CD4-positive, alpha-beta T cell treated with Interleukin-4 for 1 hour (primary cell): ENCODE measurements around the gene PHACTR1.
"Not testable (repeated sequence)": the region's sequence is repeated elsewhere in the genome, so short reads cannot be mapped to it uniquely, and the experiment has no call there.

Experiments used
- DNase-seq, 2 donors: peaks; one replicate each; pipeline ENCODE4 v3.0.0-alpha.2; 2020 to 2022

The PHACTR1 gene

GRCh38 chr6:13125841-13126240 is 409.3 kb downstream of the PHACTR1 start:
- DNase-seq: no peak

- no peak for DNase-seq
Observed at GRCh38 chr6:13131935-13132661, 415.5 kb downstream of the PHACTR1 start.

GRCh38 chr6:13133894-13134293 is 417.3 kb downstream of the PHACTR1 start:
- not testable (repeated sequence) for DNase-seq

- no peak for DNase-seq
Observed at GRCh38 chr6:13135152-13135551, 418.6 kb downstream of the PHACTR1 start.

GRCh38 chr6:13139119-13139518 is 422.6 kb downstream of the PHACTR1 start:
- no peak for DNase-seq

- DNase-seq: no peak
Observed at GRCh38 chr6:13140980-13141379, 424.4 kb downstream of the PHACTR1 start.

- no peak for DNase-seq
Observed at GRCh38 chr6:13141387-13141786, 424.8 kb downstream of the PHACTR1 start.

- DNase-seq: no peak
Observed at GRCh38 chr6:13142611-13143010, 426.0 kb downstream of the PHACTR1 start.

- no peak for DNase-seq
Observed at GRCh38 chr6:13146442-13146841, 429.9 kb downstream of the PHACTR1 start.

- DNase-seq: no peak
Observed at GRCh38 chr6:13147376-13147775, 430.8 kb downstream of the PHACTR1 start.

- DNase-seq: no peak
Observed at GRCh38 chr6:13147782-13148181, 431.2 kb downstream of the PHACTR1 start.

GRCh38 chr6:13152764-13153163 is 436.2 kb downstream of the PHACTR1 start:
- no peak for DNase-seq

- DNase-seq: no peak
Observed at GRCh38 chr6:13156381-13156780, 439.8 kb downstream of the PHACTR1 start.

- no peak for DNase-seq
Observed at GRCh38 chr6:13157293-13157692, 440.7 kb downstream of the PHACTR1 start.

- DNase-seq: no peak
Observed at GRCh38 chr6:13159300-13159699, 442.7 kb downstream of the PHACTR1 start.

GRCh38 chr6:13159822-13160221 is 443.3 kb downstream of the PHACTR1 start:
- DNase-seq: not testable (repeated sequence)

- DNase-seq: no peak
Observed at GRCh38 chr6:13163161-13163944, 446.8 kb downstream of the PHACTR1 start.

GRCh38 chr6:13164291-13164690 is 447.7 kb downstream of the PHACTR1 start:
- no peak for DNase-seq

- DNase-seq: no peak
Observed at GRCh38 chr6:13165502-13166172, 449.1 kb downstream of the PHACTR1 start.

- no peak for DNase-seq
Observed at GRCh38 chr6:13166269-13166668, 449.7 kb downstream of the PHACTR1 start.

- no peak for DNase-seq
Observed at GRCh38 chr6:13166916-13167315, 450.3 kb downstream of the PHACTR1 start.

GRCh38 chr6:13172291-13172690 is 455.7 kb downstream of the PHACTR1 start:
- DNase-seq: no peak

GRCh38 chr6:13175087-13175486 is 458.5 kb downstream of the PHACTR1 start:
- no peak for DNase-seq

- no peak for DNase-seq
Observed at GRCh38 chr6:13175759-13176158, 459.2 kb downstream of the PHACTR1 start.
